GM18520 (cell line): ENCODE measurements around the gene DDX54.
"Not testable (repeated sequence)": the region's sequence is repeated elsewhere in the genome, so short reads cannot be mapped to it uniquely, and the experiment has no call there.

Experiments used
- ATAC-seq: cut with Tn5 transposase; IDR thresholded peaks from one replicate; pipeline ENCODE4 v1.9.1; 2021; ENCODE audit not compliant: unreplicated experiment

The DDX54 gene

GRCh38 chr12:113145720-113146551 is 39.3 kb downstream of the DDX54 start:
- ATAC-seq, result no peak

- no peak for ATAC-seq
Measured at GRCh38 chr12:113144806-113145205, 40.5 kb downstream of the DDX54 start.

- no peak for ATAC-seq
Measured at GRCh38 chr12:113143959-113144358, 41.3 kb downstream of the DDX54 start.

GRCh38 chr12:113142886-113143332 is 42.4 kb downstream of the DDX54 start:
- no peak for ATAC-seq

GRCh38 chr12:113142173-113142885 is 42.9 kb downstream of the DDX54 start:
- ATAC-seq, result no peak

- ATAC-seq, result not testable (repeated sequence)
Measured at GRCh38 chr12:113141716-113142115, 43.6 kb downstream of the DDX54 start.

- no peak for ATAC-seq
Measured at GRCh38 chr12:113140706-113141105, 44.6 kb downstream of the DDX54 start.

- ATAC-seq, result no peak
Measured at GRCh38 chr12:113138826-113139225, 46.5 kb downstream of the DDX54 start.

GRCh38 chr12:113137861-113138783 is 47.2 kb downstream of the DDX54 start:
- ATAC-seq, result no peak

- no peak for ATAC-seq
Measured at GRCh38 chr12:113136990-113137511, 48.2 kb downstream of the DDX54 start.

- ATAC-seq, result no peak
Measured at GRCh38 chr12:113136128-113136989, 48.9 kb downstream of the DDX54 start.

GRCh38 chr12:113135178-113136127 is 49.8 kb downstream of the DDX54 start, which contains the start of gene RASAL1:
Gene RASAL1 (minus strand): TSS chr12:113135761. CDS start chr12:113135462, 299 bp downstream.
- ATAC-seq, result no peak

GRCh38 chr12:113134521-113134951 is 50.7 kb downstream of the DDX54 start:
- ATAC-seq, result no peak

GRCh38 chr12:113134071-113134470 is 51.2 kb downstream of the DDX54 start:
- no peak for ATAC-seq

GRCh38 chr12:113133666-113134065 is 51.6 kb downstream of the DDX54 start:
- ATAC-seq, result no peak

- no peak for ATAC-seq
Measured at GRCh38 chr12:113133036-113133435, 52.2 kb downstream of the DDX54 start.

- no peak for ATAC-seq
Measured at GRCh38 chr12:113131556-113131955, 53.7 kb downstream of the DDX54 start.

GRCh38 chr12:113130457-113131135 is 54.7 kb downstream of the DDX54 start:
- no peak for ATAC-seq
